Pancreas (tissue), 10 donors: ENCODE data around the gene PPP1R3A. TPM values are rescaled to one million over a fixed set of nuclear protein-coding genes. Genes with fewer than 3 reads are reported as not detected.
"Not testable (repeated sequence)": the region's sequence is repeated elsewhere in the genome, so short reads cannot be mapped to it uniquely, and the experiment has no call there.

Experiments used
- ATAC-seq, 4 donors: fragments of 200-7000 bp; cut with Tn5 transposase; one replicate each; pipeline versions ENCODE4 v1.8.0 to v1.9.1; 2020; ENCODE audit warnings: mild to moderate bottlenecking in 4 of 4, moderate library complexity in 4 of 4
- DNase-seq, 6 donors: peaks; one replicate each; pipeline ENCODE4 v3.0.0-alpha.2; 2020
- FAIRE-seq: peaks from 2 replicates; lab custom pipeline; 2012; peaks lifted over from hg19 to GRCh38; lab: Jason Lieb, UNC
- H3K27ac ChIP-seq, 4 donors: fragments of 200-600 bp; sonication (generic); 1 replicate in 3 of 4; 2 replicates in 1 of 4; pipeline versions ENCODE4 v1.5.0 to v1.8.0; 2020
- H3K27me3 ChIP-seq, 4 donors: fragments of 200-600 bp; one replicate each; pipeline ENCODE4 v1.8.0; 2021
- H3K36me3 ChIP-seq, 3 donors: fragments of 200-600 bp; sonication (generic) in 1 of 3; one replicate each; pipeline versions ENCODE4 v1.5.0 to v1.8.0; 2020 to 2021
- H3K4me1 ChIP-seq, 3 donors: fragments of 200-600 bp; one replicate each; pipeline ENCODE4 v1.8.0; 2021
- H3K4me3 ChIP-seq, 4 donors: fragments of 200-600 bp; sonication (generic) in 2 of 4; one replicate each; pipeline versions ENCODE4 v1.5.0 to v1.8.0; 2020 to 2021
- H3K9me3 ChIP-seq, 4 donors: fragments of 200-600 bp; one replicate each; pipeline ENCODE4 v1.8.0; 2021
- WGBS, 2 donors: extraction: QIAGEN DNeasy Blood & Tissue Kit; methylation state at CpG; one replicate each; pipeline ENCODE4 v1.1.7; 2013; 5-methylcytosine and 5-hydroxymethylcytosine counted together
- intact Hi-C, 3 donors: fragments of 100-400 bp; cut with DNase I; formaldehyde crosslinking; loops; one replicate each; pipeline versions ENCODE4 v1.11.1 to v1.14.2; 2022
- polyA plus RNA-seq, 2 donors: library from polyadenylated mRNA; stranded (reverse); fragments of 200-250 nt; gene quantifications; one replicate each; pipeline ENCODE4 v1.2.3, GENCODE V29; 2013
- total RNA-seq, 6 donors: library from RNA; stranded (reverse); fragmentation: NEBNext Ultra II Directional in 4 of 6; extraction: Animal tissue kit (Norgen Biotek cat#: 25700) in 4 of 6; gene quantifications; one replicate each; pipeline versions ENCODE4 v1.2.1 to v1.2.4, GENCODE V29; 2021 to 2023
- TF ChIP-seq, protein P1 (sequence below), 4 donors: fragments of 200-600 bp; sonication (generic) in 3 of 4; IDR thresholded peaks; one replicate each; pipeline versions ENCODE4 v1.5.0 to v1.8.0; 2021; ENCODE audit warnings: antibody characterized with exemption in 4 of 4
- donor health status: healthy with polysubstance abuse.
- donor health status: DM: no; HTN: no; CAD: no; lungs with moderate emphysema.
- donor health status: DM: no; HTN: no; CAD: no.
- donor health status: control.
- donor health status: control.
- donor health status: Bipolar disorder and iron deficiency.
- donor health status: DM: yes; HTN: yes; CAD: no.
- donor health status: DM: no; HTN: no; CAD: no.
- donor health status: DM: no; HTN: no; CAD: no.
- donor health status: DM: yes; HTN: yes; CAD: no.

PPP1R3A gene
- total and polyA plus RNA-seq, 8 donors = 0.08 TPM; not detected in 7

DNA sequence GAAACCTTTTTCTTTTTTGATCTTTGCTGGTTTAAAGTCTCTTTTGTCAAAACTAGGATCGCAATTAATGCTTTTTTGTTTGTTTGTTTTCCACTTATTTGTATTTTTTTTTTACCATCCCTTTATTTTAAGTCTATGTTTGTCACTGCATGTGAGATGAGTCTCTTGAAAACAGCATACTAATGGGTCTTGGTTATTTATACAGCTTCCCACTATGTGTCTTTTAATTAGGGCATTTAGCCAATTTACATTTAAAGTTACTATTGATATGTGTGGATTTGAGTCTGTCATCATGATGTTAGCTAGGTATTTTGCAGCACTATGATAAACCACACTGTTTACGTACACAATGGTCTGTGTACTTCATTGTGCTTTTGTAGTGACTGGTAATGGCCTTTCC, 34.7 kb upstream of the PPP1R3A start:
- no peak overlapping the region for H3K27ac ChIP-seq
- no peaks in the 10 kb centered on the region for H3K36me3 ChIP-seq
- ATAC-seq = no peak
- DNase-seq = no peak
- intact Hi-C loops = no loop called here
- TF ChIP-seq, protein P1, sequence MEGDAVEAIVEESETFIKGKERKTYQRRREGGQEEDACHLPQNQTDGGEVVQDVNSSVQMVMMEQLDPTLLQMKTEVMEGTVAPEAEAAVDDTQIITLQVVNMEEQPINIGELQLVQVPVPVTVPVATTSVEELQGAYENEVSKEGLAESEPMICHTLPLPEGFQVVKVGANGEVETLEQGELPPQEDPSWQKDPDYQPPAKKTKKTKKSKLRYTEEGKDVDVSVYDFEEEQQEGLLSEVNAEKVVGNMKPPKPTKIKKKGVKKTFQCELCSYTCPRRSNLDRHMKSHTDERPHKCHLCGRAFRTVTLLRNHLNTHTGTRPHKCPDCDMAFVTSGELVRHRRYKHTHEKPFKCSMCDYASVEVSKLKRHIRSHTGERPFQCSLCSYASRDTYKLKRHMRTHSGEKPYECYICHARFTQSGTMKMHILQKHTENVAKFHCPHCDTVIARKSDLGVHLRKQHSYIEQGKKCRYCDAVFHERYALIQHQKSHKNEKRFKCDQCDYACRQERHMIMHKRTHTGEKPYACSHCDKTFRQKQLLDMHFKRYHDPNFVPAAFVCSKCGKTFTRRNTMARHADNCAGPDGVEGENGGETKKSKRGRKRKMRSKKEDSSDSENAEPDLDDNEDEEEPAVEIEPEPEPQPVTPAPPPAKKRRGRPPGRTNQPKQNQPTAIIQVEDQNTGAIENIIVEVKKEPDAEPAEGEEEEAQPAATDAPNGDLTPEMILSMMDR (IDR thresholded peaks at IDR 0.05) = no peak
- FAIRE-seq = no peak
- no peaks in the 10 kb centered on the region for H3K9me3 ChIP-seq
- H3K4me3 ChIP-seq = no peak overlapping the region
- 59 to 82% methylated on average over 2 of the region's 2 CpGs for WGBS, 2 donors
- H3K4me1 ChIP-seq = no peaks in the 10 kb centered on the region
- H3K27me3 ChIP-seq = no peaks in the 10 kb centered on the region

DNA sequence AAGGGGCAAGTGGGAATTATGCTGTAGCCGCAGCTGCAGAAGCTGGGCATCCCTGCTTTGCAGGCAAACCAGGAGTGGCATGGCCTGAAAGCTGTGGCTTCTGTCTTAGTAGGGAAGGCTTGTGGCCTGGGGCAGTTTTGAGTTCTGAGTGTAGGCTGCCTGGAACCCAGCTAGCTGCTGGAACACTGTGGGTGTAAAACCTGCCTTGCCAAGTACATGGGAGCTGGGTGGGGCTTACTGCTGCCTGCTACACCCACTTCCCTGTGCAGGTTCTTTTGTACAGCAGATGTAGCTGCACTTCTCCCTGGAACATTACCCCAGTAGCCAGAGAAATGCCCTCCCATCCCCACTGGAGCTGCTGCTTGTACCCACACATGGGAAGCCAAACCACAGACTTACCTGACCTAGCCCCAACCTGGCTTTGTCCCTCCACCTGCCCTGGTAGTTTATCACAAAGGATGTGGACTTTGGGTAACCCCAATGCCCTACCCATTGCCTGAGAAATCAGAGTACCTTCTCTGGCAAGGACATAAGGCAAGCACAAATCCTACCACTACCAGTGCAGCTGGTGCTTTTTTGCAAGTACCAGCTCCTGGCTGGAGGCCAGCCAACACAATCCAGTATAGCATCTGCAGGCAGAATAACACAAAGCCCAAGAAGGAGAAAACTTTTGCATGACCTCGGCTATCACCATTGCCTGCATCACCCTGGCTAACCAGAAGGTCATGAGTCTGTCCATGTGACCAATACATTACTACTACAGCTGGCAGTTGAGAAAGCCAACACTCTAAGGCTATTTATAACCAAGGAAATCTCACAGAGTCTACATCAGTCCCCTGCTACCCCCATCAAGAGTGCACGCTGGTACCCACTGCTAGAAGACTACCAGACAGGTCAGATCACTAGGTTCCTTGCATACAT, 26.5 kb upstream of the PPP1R3A start:
- Histone ChIP-seq H3K4me1 (no peaks in the 10 kb centered on the region), H3K4me3 (no peak overlapping the region), H3K9me3 (no peaks in the 10 kb centered on the region), H3K36me3 (no peaks in the 10 kb centered on the region), H3K27ac (no peak overlapping the region), H3K27me3 (no peaks in the 10 kb centered on the region)
- FAIRE-seq (no peak), DNase-seq (no peak), ATAC-seq (no peak)
- intact Hi-C loops = no loop called here
- 52 to 77% methylated on average over 3 of the region's 3 CpGs for WGBS, 2 donors
- TF ChIP-seq, protein P1 (IDR thresholded peaks at IDR 0.05) = no peak

DNA sequence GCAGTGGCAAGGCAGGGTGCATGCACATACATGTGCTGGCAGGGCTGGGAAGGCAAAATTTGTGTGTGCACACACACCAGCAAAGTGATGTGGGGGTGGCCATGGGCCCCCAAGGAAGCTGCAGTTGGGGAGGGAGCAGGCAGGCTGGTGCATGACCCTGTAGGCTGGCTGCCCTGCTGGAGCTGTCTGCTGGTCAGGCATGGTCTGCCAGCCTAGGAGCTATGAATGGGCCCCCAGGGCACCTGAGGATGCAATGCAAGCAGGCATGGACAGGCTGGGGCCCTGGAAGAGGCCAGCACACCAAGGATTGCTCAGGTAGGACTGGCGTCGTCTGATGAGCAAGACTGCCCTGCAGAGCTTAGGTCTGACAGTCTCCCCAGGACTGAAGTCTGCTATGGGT, 18.2 kb upstream of the PPP1R3A start:
- WGBS, 2 donors = 78 to 85% methylated on average over 2 of the region's 2 CpGs
- intact Hi-C loops = no loop called here
- peak in 1 of 6 donors; percentile 48 for DNase-seq
- H3K27ac ChIP-seq = no peak overlapping the region
- no peak for ATAC-seq
- TF ChIP-seq, protein P1 (IDR thresholded peaks at IDR 0.05) = no peak
- FAIRE-seq = no peak
- no peak overlapping the region for H3K4me3 ChIP-seq
- H3K4me1 ChIP-seq = no peaks in the 10 kb centered on the region
- H3K36me3 ChIP-seq = no peaks in the 10 kb centered on the region
- H3K27me3 ChIP-seq = no peaks in the 10 kb centered on the region
- no peaks in the 10 kb centered on the region for H3K9me3 ChIP-seq

DNA sequence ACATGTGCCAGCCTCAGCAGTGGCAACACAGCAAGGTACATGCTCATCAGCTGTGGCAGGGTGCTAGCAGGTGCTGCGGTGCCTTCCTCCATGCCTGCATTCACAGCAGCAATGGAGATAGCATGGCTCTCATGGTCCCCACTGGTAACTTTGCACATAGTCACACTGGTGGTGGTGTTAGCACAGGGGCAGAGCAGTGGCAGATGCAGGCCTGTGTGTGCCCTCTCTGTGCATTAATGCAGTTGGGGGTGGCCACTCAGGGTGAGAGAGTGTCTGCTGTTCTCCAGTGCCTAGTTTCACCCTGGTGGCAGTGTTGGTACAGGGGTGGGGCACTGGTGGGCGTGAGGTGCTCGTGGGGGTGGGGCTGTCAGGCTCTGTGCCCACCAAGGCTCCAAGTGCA, 17.7 kb upstream of the PPP1R3A start:
- FAIRE-seq = no peak
- no peaks in the 10 kb centered on the region for H3K9me3 ChIP-seq
- TF ChIP-seq, protein P1 (IDR thresholded peaks at IDR 0.05) = no peak
- H3K4me1 ChIP-seq = no peaks in the 10 kb centered on the region
- no peak for ATAC-seq
- H3K27me3 ChIP-seq = no peaks in the 10 kb centered on the region
- no peak overlapping the region for H3K27ac ChIP-seq
- intact Hi-C loops = no loop called here
- H3K4me3 ChIP-seq = no peak overlapping the region
- no peaks in the 10 kb centered on the region for H3K36me3 ChIP-seq
- 41 to 44% methylated on average over 3 of the region's 3 CpGs for WGBS, 2 donors
- DNase-seq = no peak

DNA sequence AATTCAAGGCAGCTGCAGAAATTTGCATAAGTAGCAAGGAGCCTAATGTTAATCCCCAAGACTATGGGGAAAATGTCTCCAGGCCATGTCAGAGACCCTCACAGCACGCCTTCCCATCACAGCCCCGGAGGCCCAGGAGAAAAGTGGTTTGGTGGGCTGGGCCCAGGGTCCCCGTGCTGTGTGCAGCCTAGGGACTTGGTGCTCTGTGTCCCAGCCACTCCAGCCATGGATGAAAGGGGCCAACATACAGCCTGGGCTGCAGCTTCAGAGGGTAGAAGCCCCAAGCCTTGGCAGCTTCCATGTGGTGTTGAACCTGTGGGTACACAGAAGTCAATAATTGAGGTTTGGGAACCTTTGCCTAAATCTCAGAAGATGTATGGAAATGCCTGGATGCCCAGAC, 10.6 kb upstream of the PPP1R3A start:
- H3K36me3 ChIP-seq, H3K4me1 ChIP-seq, DNase-seq, FAIRE-seq, ATAC-seq, intact Hi-C loops, H3K4me3 ChIP-seq, H3K9me3 ChIP-seq, H3K27me3 ChIP-seq, H3K27ac ChIP-seq: not testable (repeated sequence)
- WGBS, 2 donors = 60 to 69% methylated on average over 3 of the region's 3 CpGs
